K562 (cell line): ENCODE measurements around the gene VSIG10L. TPM values are rescaled to one million over a fixed set of nuclear protein-coding genes. Genes with fewer than 3 reads are reported as not detected.
A peak's percentile ranks its signal among the peaks of the same experiment; 100 is the strongest.

ENCODE experiments used
- CAMTA2 ChIP-seq: fragments of 250-450 bp; sonication (Bioruptor Pico); conservative IDR thresholded peaks from 2 replicates; pipeline ENCODE4 v1.5.1; 2022
- CHD4 ChIP-seq: fragments of 200-600 bp; sonication (generic); IDR thresholded peaks from 3 replicates; pipeline ENCODE4 v1.6.1; 2012; ENCODE audit warnings: low read depth, mild to moderate bottlenecking, mixed read lengths, low read length, inconsistent platforms; ENCODE audit not compliant: insufficient read depth, insufficient replicate concordance, poor library complexity, severe bottlenecking
- ELF1 ChIP-seq: fragments of 200-800 bp; sonication (Bioruptor generic); IDR thresholded peaks from 2 replicates; pipeline ENCODE4 v1.6.1; 2016; ENCODE audit warnings: missing genetic modification characterization, missing compliant biosample characterization
- KDM1A ChIP-seq, 2 experiments: fragments of 450-650 bp; IDR thresholded peaks; 2 replicates each; pipeline ENCODE4 v1.6.1; 2016; ENCODE audit warnings: mild to moderate bottlenecking in 2 of 2
- MTA3 ChIP-seq: fragments of 450-650 bp; formaldehyde crosslinking; IDR thresholded peaks from 2 replicates; pipeline ENCODE4 v1.6.1; 2017; ENCODE audit warnings: mild to moderate bottlenecking, borderline replicate concordance
- NCOA2 ChIP-seq, 2 experiments: fragments of 450-650 bp; IDR thresholded peaks; 2 replicates each; pipeline ENCODE4 v1.6.1; 2018; ENCODE audit warnings: mild to moderate bottlenecking in 2 of 2, moderate library complexity in 1 of 2; ENCODE audit not compliant: partially characterized antibody in 2 of 2
- PCBP1 ChIP-seq: fragments of 200-400 bp; formaldehyde crosslinking; IDR thresholded peaks from 2 replicates; pipeline ENCODE4 v1.6.1; 2018; ENCODE audit warnings: mild to moderate bottlenecking, low read depth, low read length; ENCODE audit not compliant: poor library complexity, severe bottlenecking
- RCOR1 ChIP-seq, 2 experiments: IDR thresholded peaks; 2 replicates each; pipeline ENCODE4 v1.6.1; 2012; ENCODE audit warnings: low read depth in 2 of 2, low read length in 2 of 2, borderline replicate concordance in 1 of 2, improper control_type of control experiment in 1 of 2
- SIN3B ChIP-seq: fragments of 450-650 bp; IDR thresholded peaks from 2 replicates; pipeline ENCODE4 v1.6.1; 2017; ENCODE audit warnings: low read depth, mild to moderate bottlenecking, moderate library complexity
- SMAD1 ChIP-seq: fragments of 150-350 bp; IDR thresholded peaks from 2 replicates; pipeline ENCODE4 v1.6.1; 2014; ENCODE audit warnings: low read length, low read depth; ENCODE audit not compliant: partially characterized antibody
- U2AF1 ChIP-seq: fragments of 200-400 bp; formaldehyde crosslinking; optimal IDR thresholded peaks from 2 replicates; pipeline ENCODE3; 2017; ENCODE audit warnings: mild to moderate bottlenecking, low read depth, low read length, moderate library complexity
- XRCC3 ChIP-seq: fragments of 450-650 bp; IDR thresholded peaks from 2 replicates; pipeline ENCODE4 v1.6.1; 2017; ENCODE audit warnings: mild to moderate bottlenecking, moderate library complexity
- ZBTB7A ChIP-seq: IDR thresholded peaks from 2 replicates; pipeline ENCODE4 v1.6.1; 2011; ENCODE audit warnings: low read depth, mild to moderate bottlenecking, low read length, moderate library complexity, borderline replicate concordance; ENCODE audit not compliant: control insufficient read depth
- polyA plus RNA-seq, 8 experiments: library from polyadenylated mRNA; depleted of rRNA in 4 of 8; stranded (reverse) in 5 of 8; unstranded in 3 of 8; fragments of >200 nt; fragmentation: Nextera tagmentation in 2 of 8; fragmentation: Illumina TruSeq in 1 of 8; extraction: Ambion mirVana in 2 of 8; extraction: Trizol in 1 of 8; gene quantifications; 2 replicates each; pipeline versions ENCODE4 v1.2.1 to v1.2.3, GENCODE V29; 2011 to 2014; ENCODE audit warnings: inconsistent platforms in 1 of 8, missing spikeins in 1 of 8
- total RNA-seq, 7 experiments: library from RNA; depleted of rRNA in 6 of 7; stranded (reverse); fragments of >200 nt in 6 of 7; fragmentation: Illumina TruSeq in 2 of 7; extraction: Trizol in 2 of 7; gene quantifications; 2 replicates each; pipeline versions ENCODE4 v1.2.1 to v1.2.3, GENCODE V29; 2011 to 2021; ENCODE audit warnings: low replicate concordance in 1 of 7
- TF ChIP-seq, protein P1 (sequence below), 2 experiments: fragments of 450-650 bp in 1 of 2; sonication (generic) in 1 of 2; formaldehyde crosslinking in 1 of 2; IDR thresholded peaks; 2 replicates each; pipeline versions ENCODE4 v1.7.1 to v1.9.0; 2016 to 2022; ENCODE audit warnings: inconsistent platforms in 1 of 2, mild to moderate bottlenecking in 1 of 2, missing genetic modification reagents in 1 of 2
- TF ChIP-seq, protein P2 (sequence below): sonication (generic); formaldehyde crosslinking; IDR thresholded peaks from 2 replicates; pipeline ENCODE4 v1.8.0; 2022; ENCODE audit warnings: mild to moderate bottlenecking, missing genetic modification reagents
- TF ChIP-seq, protein P3 (sequence below): fragments of 450-650 bp; IDR thresholded peaks from one replicate; pipeline ENCODE4 v1.6.1; 2018; ENCODE audit warnings: mild to moderate bottlenecking, moderate library complexity; ENCODE audit not compliant: partially characterized antibody

The VSIG10L gene
- total and polyA plus RNA-seq, 9 of the 15 experiments (the other 6 are each of a cell fraction or from before 2014, with no cell fraction given) = 1.1 to 7.6 (median 2.2) TPM

DNA sequence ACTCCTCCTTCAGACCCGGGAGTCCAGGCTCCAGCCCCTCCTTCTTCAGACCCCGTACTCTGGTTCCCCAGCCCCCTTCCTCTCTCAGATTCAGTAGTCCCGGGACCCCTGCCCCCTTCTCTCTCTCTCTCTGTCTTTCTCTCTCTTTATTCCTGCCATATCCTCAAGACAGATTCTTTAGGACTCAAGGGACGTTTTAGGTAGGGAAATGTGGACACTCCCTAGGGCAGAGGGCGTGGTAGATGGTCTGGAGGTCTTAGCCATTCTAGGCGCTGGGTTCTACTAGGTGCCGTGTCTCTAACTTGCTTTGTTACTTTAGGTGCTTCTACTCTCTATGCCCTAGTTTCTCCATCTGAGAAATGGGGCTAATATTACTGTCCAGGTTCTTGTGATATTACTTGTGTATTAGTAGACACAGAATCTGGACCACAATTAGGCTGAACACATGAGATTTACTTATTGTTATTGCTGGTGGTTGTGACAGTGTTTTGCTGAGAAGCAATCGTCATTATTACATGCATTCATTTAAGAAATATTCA lies 49.2 kb upstream of the VSIG10L start (continued):
- TF ChIP-seq MTA3 (0 out of 2 replicates have a peak, but pooled peaks have one; percentile 18), SIN3B (peak; percentile 18; the same call in 1 of the 2 replicates), RCOR1 (IDR thresholded peaks at IDR 0.05; ENCODE audit: borderline replicate concordance in 1 of 2, low read depth in 2 of 2, low read length in 2 of 2) (peak in 1 of 2 experiments; percentile 32; a peak in 1 of 4 replicates), ZBTB7A (peak; percentile 12; the same call in 1 of the 2 replicates), CHD4 (peak; percentile 64), XRCC3 (no peak), ELF1 (tag) (peak; percentile 79), U2AF1 (no peak), PCBP1 (no peak), SMAD1 (peak; percentile 9), CAMTA2 (CRISPR knock-in tag) (no peak), NCOA2 (IDR thresholded peaks at IDR 0.05; ENCODE audit: partially characterized antibody in 2 of 2) (peak in 1 of 2 experiments; percentile 96), KDM1A (IDR thresholded peaks at IDR 0.05) (peak; percentile 64 to 69; a peak in 3 of 4 replicates)
- TF ChIP-seq, protein P1, sequence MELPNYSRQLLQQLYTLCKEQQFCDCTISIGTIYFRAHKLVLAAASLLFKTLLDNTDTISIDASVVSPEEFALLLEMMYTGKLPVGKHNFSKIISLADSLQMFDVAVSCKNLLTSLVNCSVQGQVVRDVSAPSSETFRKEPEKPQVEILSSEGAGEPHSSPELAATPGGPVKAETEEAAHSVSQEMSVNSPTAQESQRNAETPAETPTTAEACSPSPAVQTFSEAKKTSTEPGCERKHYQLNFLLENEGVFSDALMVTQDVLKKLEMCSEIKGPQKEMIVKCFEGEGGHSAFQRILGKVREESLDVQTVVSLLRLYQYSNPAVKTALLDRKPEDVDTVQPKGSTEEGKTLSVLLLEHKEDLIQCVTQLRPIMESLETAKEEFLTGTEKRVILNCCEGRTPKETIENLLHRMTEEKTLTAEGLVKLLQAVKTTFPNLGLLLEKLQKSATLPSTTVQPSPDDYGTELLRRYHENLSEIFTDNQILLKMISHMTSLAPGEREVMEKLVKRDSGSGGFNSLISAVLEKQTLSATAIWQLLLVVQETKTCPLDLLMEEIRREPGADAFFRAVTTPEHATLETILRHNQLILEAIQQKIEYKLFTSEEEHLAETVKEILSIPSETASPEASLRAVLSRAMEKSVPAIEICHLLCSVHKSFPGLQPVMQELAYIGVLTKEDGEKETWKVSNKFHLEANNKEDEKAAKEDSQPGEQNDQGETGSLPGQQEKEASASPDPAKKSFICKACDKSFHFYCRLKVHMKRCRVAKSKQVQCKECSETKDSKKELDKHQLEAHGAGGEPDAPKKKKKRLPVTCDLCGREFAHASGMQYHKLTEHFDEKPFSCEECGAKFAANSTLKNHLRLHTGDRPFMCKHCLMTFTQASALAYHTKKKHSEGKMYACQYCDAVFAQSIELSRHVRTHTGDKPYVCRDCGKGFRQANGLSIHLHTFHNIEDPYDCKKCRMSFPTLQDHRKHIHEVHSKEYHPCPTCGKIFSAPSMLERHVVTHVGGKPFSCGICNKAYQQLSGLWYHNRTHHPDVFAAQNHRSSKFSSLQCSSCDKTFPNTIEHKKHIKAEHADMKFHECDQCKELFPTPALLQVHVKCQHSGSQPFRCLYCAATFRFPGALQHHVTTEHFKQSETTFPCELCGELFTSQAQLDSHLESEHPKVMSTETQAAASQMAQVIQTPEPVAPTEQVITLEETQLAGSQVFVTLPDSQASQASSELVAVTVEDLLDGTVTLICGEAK (IDR thresholded peaks at IDR 0.05) = 0 out of 2 replicates have a peak, but pooled peaks have one; percentile 25
- TF ChIP-seq, protein P1 (CRISPR knock-in tag; IDR thresholded peaks at IDR 0.05) = no peak
- TF ChIP-seq, protein P2, sequence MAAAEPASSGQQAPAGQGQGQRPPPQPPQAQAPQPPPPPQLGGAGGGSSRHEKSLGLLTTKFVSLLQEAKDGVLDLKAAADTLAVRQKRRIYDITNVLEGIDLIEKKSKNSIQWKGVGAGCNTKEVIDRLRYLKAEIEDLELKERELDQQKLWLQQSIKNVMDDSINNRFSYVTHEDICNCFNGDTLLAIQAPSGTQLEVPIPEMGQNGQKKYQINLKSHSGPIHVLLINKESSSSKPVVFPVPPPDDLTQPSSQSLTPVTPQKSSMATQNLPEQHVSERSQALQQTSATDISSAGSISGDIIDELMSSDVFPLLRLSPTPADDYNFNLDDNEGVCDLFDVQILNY = no peak
- TF ChIP-seq, protein P3, sequence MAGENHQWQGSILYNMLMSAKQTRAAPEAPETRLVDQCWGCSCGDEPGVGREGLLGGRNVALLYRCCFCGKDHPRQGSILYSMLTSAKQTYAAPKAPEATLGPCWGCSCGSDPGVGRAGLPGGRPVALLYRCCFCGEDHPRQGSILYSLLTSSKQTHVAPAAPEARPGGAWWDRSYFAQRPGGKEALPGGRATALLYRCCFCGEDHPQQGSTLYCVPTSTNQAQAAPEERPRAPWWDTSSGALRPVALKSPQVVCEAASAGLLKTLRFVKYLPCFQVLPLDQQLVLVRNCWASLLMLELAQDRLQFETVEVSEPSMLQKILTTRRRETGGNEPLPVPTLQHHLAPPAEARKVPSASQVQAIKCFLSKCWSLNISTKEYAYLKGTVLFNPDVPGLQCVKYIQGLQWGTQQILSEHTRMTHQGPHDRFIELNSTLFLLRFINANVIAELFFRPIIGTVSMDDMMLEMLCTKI = no peak
